NB4 (cell line): ENCODE results near the gene TUBA1A.
"Not testable (repeated sequence)": the region's sequence is repeated elsewhere in the genome, so short reads cannot be mapped to it uniquely, and the experiment has no call there.

Source experiments
- DNase-seq: peaks from one replicate; pipeline ENCODE4 v3.0.0; 2010; ENCODE audit warnings: low read depth
- H3K4me3 ChIP-seq: one replicate; pipeline ENCODE4 v1.5.1; 2011; ENCODE audit warnings: mild to moderate bottlenecking, low read depth, low read length, moderate library complexity
- CTCF ChIP-seq: IDR thresholded peaks from one replicate; pipeline ENCODE4 v1.5.1; 2012; ENCODE audit warnings: low read depth, low read length
- MYC ChIP-seq: IDR thresholded peaks from 2 replicates; pipeline ENCODE4 v1.6.1; 2011; ENCODE audit warnings: low read depth, low read length
- POLR2A ChIP-seq: IDR thresholded peaks from 2 replicates; pipeline ENCODE4 v1.6.1; 2011; ENCODE audit warnings: mild to moderate bottlenecking; ENCODE audit not compliant: insufficient read length; ENCODE audit errors: extremely low read depth
- TF ChIP-seq, protein P1 (sequence below): IDR thresholded peaks from 2 replicates; pipeline ENCODE4 v1.6.1; 2011; ENCODE audit warnings: low read depth, low read length

The TUBA1A gene

GRCh38 chr12:49223122-49223521 lies 34.2 kb upstream of the TUBA1A start:
- TF ChIP-seq, protein P1, sequence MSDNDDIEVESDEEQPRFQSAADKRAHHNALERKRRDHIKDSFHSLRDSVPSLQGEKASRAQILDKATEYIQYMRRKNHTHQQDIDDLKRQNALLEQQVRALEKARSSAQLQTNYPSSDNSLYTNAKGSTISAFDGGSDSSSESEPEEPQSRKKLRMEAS = no peak
- TF ChIP-seq MYC (no peak), POLR2A (no peak), CTCF (no peak)
- DNase-seq = no peak
- no peak overlapping the region for H3K4me3 ChIP-seq

DNA sequence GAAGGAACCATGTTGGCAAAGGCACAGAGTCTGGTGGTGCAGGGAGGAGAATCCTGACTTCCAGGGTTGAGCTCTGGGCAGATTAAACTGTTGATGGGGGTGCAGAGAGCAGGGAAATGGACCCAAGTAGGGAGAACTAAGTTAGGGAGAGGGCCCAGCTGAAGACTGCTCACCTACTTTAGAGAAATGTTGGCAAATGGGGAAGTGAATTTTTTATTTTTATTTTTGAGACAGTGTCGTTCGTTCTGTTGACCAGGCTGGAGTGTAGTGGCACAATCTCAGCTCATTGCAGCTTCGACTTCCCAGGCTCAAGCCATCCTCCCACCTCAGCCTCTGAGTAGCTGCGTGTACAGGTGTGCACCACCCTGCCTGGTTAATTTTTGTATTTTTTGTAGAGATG lies 32.1 kb upstream of the TUBA1A start:
- DNase-seq = no peak

DNA sequence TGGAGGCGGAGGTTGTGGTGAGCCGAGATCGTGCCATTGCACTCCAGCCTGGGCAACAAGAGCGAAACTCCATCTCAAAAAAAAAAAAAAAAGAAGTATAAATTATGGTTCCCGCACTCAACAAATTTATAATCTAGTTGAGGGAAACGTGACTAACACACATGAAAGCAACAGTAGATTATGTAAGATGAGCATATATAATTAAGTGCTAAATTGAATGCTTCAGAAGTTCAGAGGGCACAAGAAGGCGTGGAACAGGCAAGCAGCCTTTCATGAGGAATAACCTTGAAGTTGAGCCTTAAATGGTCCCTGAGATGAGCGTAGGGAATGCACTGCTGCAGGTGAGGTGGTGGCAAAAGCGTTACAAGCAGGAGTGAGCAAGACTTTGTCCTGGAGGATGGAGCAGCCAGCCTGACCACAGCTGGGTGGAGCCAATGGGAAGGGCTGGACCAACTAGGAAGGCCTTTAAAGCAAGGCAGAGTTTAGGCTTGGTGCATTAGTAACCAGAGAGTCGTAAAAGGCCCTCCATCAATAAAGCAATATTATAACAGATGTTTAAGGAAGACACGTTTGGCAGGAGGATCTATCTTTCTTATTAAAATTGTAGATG lies 30.6 kb upstream of the TUBA1A start:
- TF ChIP-seq MYC (no peak), POLR2A (no peak), CTCF (no peak)
- TF ChIP-seq, protein P1 = no peak
- no peak for DNase-seq
- H3K4me3 ChIP-seq = no peak overlapping the region

More for the DNA sequence above, 32.1 kb upstream of the TUBA1A start:
- TF ChIP-seq, protein P1 = no peak
- TF ChIP-seq MYC = no peak
- TF ChIP-seq CTCF = no peak
- no peak for TF ChIP-seq POLR2A
- no peak overlapping the region for H3K4me3 ChIP-seq

DNA sequence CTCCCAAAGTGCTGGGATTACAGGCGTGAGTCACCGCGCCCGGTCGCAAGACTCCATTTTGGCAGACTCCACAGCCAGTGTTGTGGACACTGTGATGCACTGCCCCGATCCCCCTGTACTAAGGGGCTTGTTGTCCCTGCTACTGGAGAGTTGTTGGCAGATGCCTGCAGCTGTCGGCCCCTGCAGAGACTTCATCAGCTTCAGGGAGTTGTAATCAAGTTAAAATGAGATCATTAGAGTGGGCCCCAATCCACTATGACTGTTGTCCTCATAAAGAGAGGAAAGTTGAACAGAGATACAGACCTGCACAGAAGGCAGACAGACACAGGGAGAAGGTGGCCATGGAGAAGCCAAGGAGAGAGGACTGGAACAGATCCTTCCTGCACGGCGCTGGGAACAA lies 23.7 kb upstream of the TUBA1A start:
- DNase-seq = no peak
- TF ChIP-seq POLR2A (no peak), CTCF (no peak), MYC (no peak)
- TF ChIP-seq, protein P1 = no peak
- no peak overlapping the region for H3K4me3 ChIP-seq

- not testable (repeated sequence) for H3K4me3 ChIP-seq, DNase-seq
These were observed 21.8 kb upstream of the TUBA1A start for GRCh38 chr12:49210703-49211102.

GRCh38 chr12:49208676-49209075 lies 19.8 kb upstream of the TUBA1A start:
- DNase-seq = no peak
- TF ChIP-seq CTCF (no peak), POLR2A (no peak), MYC (no peak)
- TF ChIP-seq, protein P1 = no peak
- H3K4me3 ChIP-seq = no peak overlapping the region
